HG03060 (cell line): Measurements from ENCODE around the gene PIAS3.
"Not testable (repeated sequence)": the region's sequence is repeated elsewhere in the genome, so short reads cannot be mapped to it uniquely, and the experiment has no call there.

Experiments
- ATAC-seq: cut with Tn5 transposase; IDR thresholded peaks from one replicate; pipeline ENCODE4 v1.9.1; 2021; ENCODE audit warnings: low read depth, moderate number of reproducible peaks; ENCODE audit not compliant: unreplicated experiment

PIAS3 gene

GRCh38 chr1:145827966-145828365 is 30.9 kb downstream of the PIAS3 start:
- ATAC-seq, result no peak

- ATAC-seq, result no peak
Measured at GRCh38 chr1:145826030-145826429, 32.9 kb downstream of the PIAS3 start.

GRCh38 chr1:145824499-145824842 is 34.4 kb downstream of the PIAS3 start:
- no peak for ATAC-seq

GRCh38 chr1:145823565-145824498 is 35.0 kb downstream of the PIAS3 start, which contains the start of the genes POLR3C and RNF115:
Gene POLR3C (plus strand): TSS chr1:145824200. CDS start chr1:145825777, 1,577 bp downstream.
Gene RNF115 (minus strand): TSS chr1:145824095. CDS start chr1:145823873, 222 bp downstream.
- peak; percentile 61 for ATAC-seq

GRCh38 chr1:145822779-145823331 is 36.0 kb downstream of the PIAS3 start:
- not testable (repeated sequence) for ATAC-seq

GRCh38 chr1:145818095-145818494 is 40.8 kb downstream of the PIAS3 start:
- ATAC-seq, result not testable (repeated sequence)

GRCh38 chr1:145812977-145813810 is 45.7 kb downstream of the PIAS3 start:
- not testable (repeated sequence) for ATAC-seq

- ATAC-seq, result no peak
Measured at GRCh38 chr1:145806844-145807243, 52.0 kb downstream of the PIAS3 start.

- no peak for ATAC-seq
Measured at GRCh38 chr1:145806408-145806807, 52.5 kb downstream of the PIAS3 start.

GRCh38 chr1:145805057-145805456 is 53.8 kb downstream of the PIAS3 start:
- no peak for ATAC-seq

GRCh38 chr1:145804235-145805045 is 54.4 kb downstream of the PIAS3 start:
- no peak for ATAC-seq

GRCh38 chr1:145799806-145800205 is 59.1 kb downstream of the PIAS3 start:
- ATAC-seq, result no peak
